ENCODE measurements around the gene ZNF462. TPM values are rescaled to one million over a fixed set of nuclear protein-coding genes. Genes with fewer than 3 reads are reported as not detected.

Gene ZNF462
- total RNA-seq, 2 donors from 2014 or later, result 20.9 to 30.5 TPM

DNA sequence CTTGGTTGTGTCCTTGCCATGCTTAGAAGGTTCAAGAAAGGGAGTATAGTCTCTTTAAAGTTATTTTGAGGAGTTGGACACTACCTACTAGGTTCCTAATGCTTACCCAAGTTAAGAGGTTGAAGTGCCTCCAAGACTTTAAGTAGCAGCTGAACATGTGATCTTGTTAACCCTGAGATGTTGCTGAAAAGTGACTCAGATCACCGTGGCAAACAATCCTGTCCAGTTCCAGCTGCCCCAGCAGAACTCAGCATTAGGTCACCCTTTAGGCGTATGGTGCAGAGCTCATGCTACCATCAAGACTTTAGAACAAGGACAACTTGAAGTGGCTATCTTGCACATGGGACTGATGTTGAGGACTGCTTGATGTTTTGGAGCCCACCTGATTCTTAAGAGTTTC is 22.5 kb downstream of the ZNF462 start:
- no peak overlapping the region for H3K4me3 ChIP-seq
- H3K4me1 ChIP-seq, result peaks cover 0 to 38% of the 10 kb centered on the region in 2 donors
- H3K27me3 ChIP-seq, result no peaks in the 10 kb centered on the region
- no peak overlapping the region for H3K27ac ChIP-seq
- no peaks in the 10 kb centered on the region for H3K9me3 ChIP-seq
- no peaks in the 10 kb centered on the region for H3K36me3 ChIP-seq
- no peak for DNase-seq (ENCODE audit: low spot score)
- TF ChIP-seq, protein P1, sequence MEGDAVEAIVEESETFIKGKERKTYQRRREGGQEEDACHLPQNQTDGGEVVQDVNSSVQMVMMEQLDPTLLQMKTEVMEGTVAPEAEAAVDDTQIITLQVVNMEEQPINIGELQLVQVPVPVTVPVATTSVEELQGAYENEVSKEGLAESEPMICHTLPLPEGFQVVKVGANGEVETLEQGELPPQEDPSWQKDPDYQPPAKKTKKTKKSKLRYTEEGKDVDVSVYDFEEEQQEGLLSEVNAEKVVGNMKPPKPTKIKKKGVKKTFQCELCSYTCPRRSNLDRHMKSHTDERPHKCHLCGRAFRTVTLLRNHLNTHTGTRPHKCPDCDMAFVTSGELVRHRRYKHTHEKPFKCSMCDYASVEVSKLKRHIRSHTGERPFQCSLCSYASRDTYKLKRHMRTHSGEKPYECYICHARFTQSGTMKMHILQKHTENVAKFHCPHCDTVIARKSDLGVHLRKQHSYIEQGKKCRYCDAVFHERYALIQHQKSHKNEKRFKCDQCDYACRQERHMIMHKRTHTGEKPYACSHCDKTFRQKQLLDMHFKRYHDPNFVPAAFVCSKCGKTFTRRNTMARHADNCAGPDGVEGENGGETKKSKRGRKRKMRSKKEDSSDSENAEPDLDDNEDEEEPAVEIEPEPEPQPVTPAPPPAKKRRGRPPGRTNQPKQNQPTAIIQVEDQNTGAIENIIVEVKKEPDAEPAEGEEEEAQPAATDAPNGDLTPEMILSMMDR (IDR thresholded peaks at IDR 0.05), result no peak

DNA sequence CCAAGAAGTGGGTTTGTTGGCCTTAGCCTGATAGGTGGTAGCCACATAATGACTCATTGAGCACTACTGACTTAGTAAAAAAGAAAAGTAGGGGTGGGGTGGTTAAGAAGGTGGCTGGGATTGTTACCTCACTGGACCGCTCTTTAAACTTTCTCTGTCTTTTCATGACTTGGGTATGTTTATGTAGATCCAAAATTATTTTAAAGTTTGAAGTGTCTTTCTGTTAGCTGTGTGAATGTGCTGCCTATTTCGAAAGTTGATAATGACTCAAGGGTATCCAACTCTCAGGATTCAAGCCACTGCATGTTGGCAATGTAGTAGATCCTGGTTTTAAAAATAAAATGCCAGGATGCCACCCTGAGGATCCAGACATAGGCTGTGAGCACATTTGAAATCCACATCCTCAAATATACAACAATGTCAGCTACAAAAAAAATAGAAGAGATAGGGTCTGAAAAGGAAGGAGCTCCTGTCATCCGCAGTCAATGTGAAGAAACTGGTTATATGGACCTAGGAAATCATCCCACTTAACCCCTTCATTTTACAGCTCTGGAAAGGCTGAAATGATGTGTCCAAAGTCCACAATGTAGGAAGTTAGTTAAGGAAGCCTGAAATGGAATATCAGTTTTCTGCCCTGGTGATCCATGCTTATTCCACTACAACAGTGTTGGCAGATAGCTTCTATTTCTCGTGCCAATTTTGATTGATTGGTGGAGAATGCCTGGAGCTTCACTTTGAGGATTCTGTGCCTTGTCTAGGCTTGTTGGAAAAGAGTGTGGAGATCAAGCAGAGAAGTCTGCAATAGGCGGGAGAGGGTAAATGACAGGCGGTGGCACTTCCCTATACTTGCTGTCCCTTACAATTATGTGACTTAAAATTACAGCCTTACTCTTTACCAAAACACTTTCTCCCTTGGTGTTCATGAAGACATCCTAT is 23.4 kb downstream of the ZNF462 start:
- TF ChIP-seq, protein P1 (IDR thresholded peaks at IDR 0.05), result no peak
- peaks cover 0 to 29% of the 10 kb centered on the region in 2 donors for H3K4me1 ChIP-seq

DNA sequence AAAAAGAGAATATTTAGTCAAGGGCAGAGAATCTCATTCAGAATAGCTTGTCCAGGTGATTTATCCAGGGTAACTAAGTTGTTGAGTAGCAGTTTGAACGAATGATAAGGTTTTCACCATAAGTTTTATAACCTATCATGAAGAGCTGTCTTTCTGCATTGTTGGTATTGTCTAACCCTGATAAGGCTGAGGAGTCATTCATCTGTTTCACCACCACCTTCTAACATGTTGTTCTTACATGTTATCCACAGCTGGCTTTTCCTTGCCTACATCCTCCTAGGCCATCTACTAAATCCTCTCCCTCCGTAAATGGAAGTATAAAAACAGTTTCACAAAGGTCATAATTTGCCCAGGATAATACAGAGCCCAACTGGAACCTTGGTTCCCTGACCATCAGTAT is 24.1 kb downstream of the ZNF462 start:
- H3K4me3 ChIP-seq, result no peak overlapping the region
- DNase-seq (ENCODE audit: low spot score), result no peak

More for the DNA sequence above, 23.4 kb downstream of the ZNF462 start:
- Histone ChIP-seq H3K27ac (peak overlapping the region in 1 of 2 donors; percentile 36), H3K9me3 (no peaks in the 10 kb centered on the region), H3K36me3 (no peaks in the 10 kb centered on the region), H3K27me3 (no peaks in the 10 kb centered on the region), H3K4me3 (no peak overlapping the region)
- no peak for DNase-seq (ENCODE audit: low spot score)

DNA sequence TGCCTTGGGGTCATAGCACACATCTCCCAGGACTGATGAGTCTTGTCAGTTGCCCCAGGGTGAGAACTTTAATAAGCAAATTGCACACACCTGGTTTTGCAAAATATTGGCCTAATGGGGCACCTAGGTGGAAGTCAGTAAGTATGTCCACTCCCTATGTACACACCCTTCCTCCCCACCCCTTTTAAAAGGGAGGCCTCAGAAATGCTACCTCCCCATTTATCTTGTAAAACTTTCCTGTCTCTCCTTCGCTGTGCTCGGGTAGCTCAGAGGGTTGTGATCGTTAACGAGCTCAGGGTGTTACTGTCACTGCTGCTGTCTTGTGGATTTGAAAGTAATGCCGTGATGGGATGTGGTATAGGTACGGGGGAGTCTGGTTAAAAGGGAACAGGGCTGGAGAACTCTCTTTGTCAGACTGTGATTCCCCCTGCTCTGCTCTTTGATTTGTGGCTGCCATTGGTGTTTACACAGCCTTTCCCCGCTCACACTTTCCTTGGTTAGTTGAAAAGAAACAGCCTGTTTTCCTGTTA is 26.2 kb downstream of the ZNF462 start:
- H3K27ac ChIP-seq, result no peak overlapping the region
- H3K4me1 ChIP-seq, result peaks cover 0 to 49% of the 10 kb centered on the region in 2 donors
- no peak overlapping the region for H3K4me3 ChIP-seq
- DNase-seq (ENCODE audit: low spot score), result no peak
- H3K9me3 ChIP-seq, result no peaks in the 10 kb centered on the region
- no peaks in the 10 kb centered on the region for H3K36me3 ChIP-seq
- TF ChIP-seq, protein P1 (IDR thresholded peaks at IDR 0.05), result no peak
- H3K27me3 ChIP-seq, result no peaks in the 10 kb centered on the region

More for the DNA sequence above, 24.1 kb downstream of the ZNF462 start:
- peak overlapping the region in 1 of 2 donors; percentile 36 for H3K27ac ChIP-seq
- peaks cover 0 to 34% of the 10 kb centered on the region in 2 donors for H3K4me1 ChIP-seq
- no peaks in the 10 kb centered on the region for H3K36me3 ChIP-seq
- H3K9me3 ChIP-seq, result no peaks in the 10 kb centered on the region
- H3K27me3 ChIP-seq, result no peaks in the 10 kb centered on the region
- TF ChIP-seq, protein P1 (IDR thresholded peaks at IDR 0.05), result no peak

DNA sequence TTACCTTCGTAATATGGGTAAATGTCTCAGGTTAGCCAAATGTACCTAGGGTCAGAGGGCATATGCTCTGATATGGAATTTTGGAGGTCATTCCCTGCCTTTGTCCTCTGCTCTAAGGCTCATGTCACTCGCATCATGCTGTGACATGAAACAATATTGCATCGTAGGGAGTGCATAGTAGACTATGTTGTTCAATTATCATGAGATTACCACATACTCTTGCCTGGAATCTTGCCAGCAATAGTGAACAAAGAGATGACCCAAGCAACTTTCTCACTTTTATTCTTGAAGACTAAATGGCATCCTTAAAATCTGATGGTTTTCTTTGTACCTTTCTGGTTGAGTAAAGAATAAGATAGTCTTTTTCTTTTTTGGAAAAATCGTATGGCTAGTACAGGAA is 27.6 kb downstream of the ZNF462 start:
- no peaks in the 10 kb centered on the region for H3K27me3 ChIP-seq
- peaks cover 0 to 38% of the 10 kb centered on the region in 2 donors for H3K4me1 ChIP-seq
- no peaks in the 10 kb centered on the region for H3K9me3 ChIP-seq
- TF ChIP-seq, protein P1 (IDR thresholded peaks at IDR 0.05), result no peak
- H3K27ac ChIP-seq, result no peak overlapping the region
- no peaks in the 10 kb centered on the region for H3K36me3 ChIP-seq
- H3K4me3 ChIP-seq, result no peak overlapping the region
- no peak for DNase-seq (ENCODE audit: low spot score)

All from right atrium auricular region (tissue), 2 donors.